ENCODE results near the gene ZNF771. TPM values are rescaled to one million over a fixed set of nuclear protein-coding genes. Genes with fewer than 3 reads are reported as not detected.
"Not testable (repeated sequence)": the region's sequence is repeated elsewhere in the genome, so short reads cannot be mapped to it uniquely, and the experiment has no call there.

The ZNF771 gene
- total RNA-seq, 1 experiment from 2014 or later: 14.0 TPM

- not testable (repeated sequence) for DNase-seq (ENCODE audit: low read depth)
Measured at GRCh38 chr16:30461426-30461825, 54.0 kb downstream of the ZNF771 start.

- no peak for DNase-seq (ENCODE audit: low read depth)
Measured at GRCh38 chr16:30464078-30464477, 56.7 kb downstream of the ZNF771 start.

Small RNAs within 50 kb of the gene (small RNA-seq; reads per million reads assigned to genes)
- gene RF00019: not detected
- gene RF00406: 0.41 reads per million, percentile 46 among the genes with 10 or more reads in this experiment

Other genes with a start within 250 kb of the ZNF771 start
- gene CORO1A, start 224.0 kb upstream of the ZNF771 start, total RNA-seq (2014; rRNA removed; shearing (Covaris generic)): 7.1 and 9.1 TPM in 2 replicates
- 67.0 and 120 TPM in 2 replicates for gene BOLA2B, start 213.9 kb upstream of the ZNF771 start, total RNA-seq (2014; rRNA removed; shearing (Covaris generic))
- gene SLX1A, start 213.7 kb upstream of the ZNF771 start, total RNA-seq (2014; rRNA removed; shearing (Covaris generic)): 93.6 and 98.4 TPM in 2 replicates
- 3.8 and 15.1 TPM in 2 replicates for gene SULT1A3, start 208.4 kb upstream of the ZNF771 start, total RNA-seq (2014; rRNA removed; shearing (Covaris generic))
- gene NPIPB13, start 159.1 kb upstream of the ZNF771 start, total RNA-seq (2014; rRNA removed; shearing (Covaris generic)): 0.79 and 1.4 TPM in 2 replicates
- gene CD2BP2, start 52.3 kb upstream of the ZNF771 start, total RNA-seq (2014; rRNA removed; shearing (Covaris generic)): 70.0 and 77.7 TPM in 2 replicates
- gene TBC1D10B, start 37.1 kb upstream of the ZNF771 start, total RNA-seq (2014; rRNA removed; shearing (Covaris generic)): 33.4 and 37.2 TPM in 2 replicates
- not detected in 2 replicates for gene MYL11, start 32.8 kb upstream of the ZNF771 start, total RNA-seq (2014; rRNA removed; shearing (Covaris generic))
- 0.26 and 0.43 TPM in 2 replicates for gene SEPTIN1, start 25.0 kb upstream of the ZNF771 start, total RNA-seq (2014; rRNA removed; shearing (Covaris generic))
- gene ZNF48, start 12.2 kb upstream of the ZNF771 start, total RNA-seq (2014; rRNA removed; shearing (Covaris generic)): 12.2 and 13.6 TPM in 2 replicates
- gene DCTPP1, start 22.4 kb downstream of the ZNF771 start, total RNA-seq (2014; rRNA removed; shearing (Covaris generic)): 47.1 and 71.1 TPM in 2 replicates
- gene SEPHS2, start 38.3 kb downstream of the ZNF771 start, total RNA-seq (2014; rRNA removed; shearing (Covaris generic)): 6.8 and 8.2 TPM in 2 replicates
- gene ITGAL, start 65.1 kb downstream of the ZNF771 start, total RNA-seq (2014; rRNA removed; shearing (Covaris generic)): not detected in 2 replicates
- gene ZNF768, start 119.0 kb downstream of the ZNF771 start, total RNA-seq (2014; rRNA removed; shearing (Covaris generic)): 67.2 and 76.7 TPM in 2 replicates
- gene ZNF747, start 127.3 kb downstream of the ZNF771 start, total RNA-seq (2014; rRNA removed; shearing (Covaris generic)): 7.3 and 9.5 TPM in 2 replicates
- gene ZNF764, start 150.8 kb downstream of the ZNF771 start, total RNA-seq (2014; rRNA removed; shearing (Covaris generic)): 4.4 and 4.9 TPM in 2 replicates
- 6.5 and 7.2 TPM in 2 replicates for gene ZNF688, start 164.1 kb downstream of the ZNF771 start, total RNA-seq (2014; rRNA removed; shearing (Covaris generic))
- 5.4 and 7.7 TPM in 2 replicates for gene ZNF785, start 178.1 kb downstream of the ZNF771 start, total RNA-seq (2014; rRNA removed; shearing (Covaris generic))
- 9.5 and 10.6 TPM in 2 replicates for gene ZNF689, start 202.8 kb downstream of the ZNF771 start, total RNA-seq (2014; rRNA removed; shearing (Covaris generic))
- 11.0 and 26.6 TPM in 2 replicates for gene PRR14, start 243.4 kb downstream of the ZNF771 start, total RNA-seq (2014; rRNA removed; shearing (Covaris generic))

Data from HT1080 (cell line).